IgD-negative memory B cell (primary cell): Measurements from ENCODE around the gene NUAK2. TPM values are rescaled to one million over a fixed set of nuclear protein-coding genes. Genes with fewer than 3 reads are reported as not detected.

Experiments used
- H3K27ac Mint-ChIP-seq, 3 donors: one replicate each; pipeline ENCODE4 v1.8.0; 2020 to 2022; ENCODE audit warnings: mild to moderate bottlenecking in 3 of 3, mixed read lengths in 3 of 3, moderate library complexity in 1 of 3
- H3K27me3 Mint-ChIP-seq: one replicate; pipeline ENCODE4 v1.8.0; 2021; ENCODE audit warnings: mixed read lengths
- H3K36me3 Mint-ChIP-seq: one replicate; pipeline ENCODE4 v1.8.0; 2020; ENCODE audit warnings: mild to moderate bottlenecking, mixed read lengths
- H3K4me1 Mint-ChIP-seq, 3 donors: one replicate each; pipeline ENCODE4 v1.8.0; 2020 to 2022; ENCODE audit warnings: mixed read lengths in 3 of 3, mild to moderate bottlenecking in 1 of 3
- H3K4me3 Mint-ChIP-seq, 4 donors: one replicate each; pipeline ENCODE4 v1.8.0; 2020 to 2022; ENCODE audit warnings: mild to moderate bottlenecking in 4 of 4, mixed read lengths in 4 of 4, moderate library complexity in 3 of 4
- H3K9me3 Mint-ChIP-seq, 3 donors: one replicate each; pipeline ENCODE4 v1.8.0; 2020 to 2021; ENCODE audit warnings: mixed read lengths in 3 of 3, mild to moderate bottlenecking in 1 of 3
- polyA plus RNA-seq: library from polyadenylated mRNA; unstranded; fragments of 300-500 nt; fragmentation: Illumina TruSeq; gene quantifications from one replicate; pipeline ENCODE4 v1.2.3, GENCODE V29; 2021

The NUAK2 gene
- polyA plus RNA-seq, 1 donor from 2014 or later, result 91.9 TPM

DNA sequence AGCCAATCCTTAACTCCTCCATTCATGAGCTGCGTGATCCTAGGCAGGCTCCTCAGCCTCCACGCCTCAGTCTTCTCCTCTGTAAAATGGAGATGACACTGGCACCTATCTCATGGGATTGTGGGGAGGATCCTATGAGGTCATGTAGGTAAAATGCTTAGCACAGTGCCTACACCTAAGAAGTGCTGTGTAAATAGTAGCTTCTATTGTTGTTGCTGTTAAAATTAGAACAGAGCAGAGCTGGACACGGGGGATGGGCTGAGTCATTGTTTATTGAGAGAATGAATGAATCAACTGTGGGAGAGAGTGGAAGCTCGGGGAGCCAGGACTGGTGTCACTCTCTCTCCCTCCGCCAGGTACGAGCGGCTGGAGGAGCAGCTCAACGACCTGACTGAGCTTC, 50.8 kb downstream of the NUAK2 start:
- Mint-ChIP-seq H3K9me3 (no peaks in the 10 kb centered on the region), H3K4me1 (peaks cover 17 to 21% (median 19%) of the 10 kb centered on the region in 3 donors), H3K4me3 (no peak overlapping the region), H3K36me3 (no peaks in the 10 kb centered on the region), H3K27ac (no peak overlapping the region), H3K27me3 (no peaks in the 10 kb centered on the region)

DNA sequence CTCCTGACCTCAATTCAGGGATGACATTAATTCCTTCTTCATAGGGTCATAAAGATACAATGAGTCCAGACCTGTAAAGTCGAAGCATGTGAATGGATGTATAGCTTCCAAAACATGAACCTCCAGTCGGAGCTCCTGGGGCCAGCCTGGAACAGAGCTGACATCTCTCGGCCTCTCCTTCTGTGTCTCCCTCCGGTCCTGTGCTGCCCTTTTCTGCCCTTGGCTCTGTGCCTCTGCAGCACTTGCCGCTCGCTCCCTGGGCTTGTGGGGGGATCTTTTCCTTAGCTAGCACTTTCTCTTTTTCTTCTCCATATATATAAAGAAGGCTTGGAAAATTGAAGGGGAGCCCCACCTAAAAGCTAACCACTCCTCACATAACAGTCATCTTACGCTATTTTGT, 51.3 kb downstream of the NUAK2 start:
- H3K4me3 Mint-ChIP-seq, result no peak overlapping the region
- no peaks in the 10 kb centered on the region for H3K9me3 Mint-ChIP-seq
- H3K36me3 Mint-ChIP-seq, result no peaks in the 10 kb centered on the region
- H3K27ac Mint-ChIP-seq, result no peak overlapping the region
- H3K4me1 Mint-ChIP-seq, result peaks cover 15 to 16% (median 16%) of the 10 kb centered on the region in 3 donors
- no peaks in the 10 kb centered on the region for H3K27me3 Mint-ChIP-seq

DNA sequence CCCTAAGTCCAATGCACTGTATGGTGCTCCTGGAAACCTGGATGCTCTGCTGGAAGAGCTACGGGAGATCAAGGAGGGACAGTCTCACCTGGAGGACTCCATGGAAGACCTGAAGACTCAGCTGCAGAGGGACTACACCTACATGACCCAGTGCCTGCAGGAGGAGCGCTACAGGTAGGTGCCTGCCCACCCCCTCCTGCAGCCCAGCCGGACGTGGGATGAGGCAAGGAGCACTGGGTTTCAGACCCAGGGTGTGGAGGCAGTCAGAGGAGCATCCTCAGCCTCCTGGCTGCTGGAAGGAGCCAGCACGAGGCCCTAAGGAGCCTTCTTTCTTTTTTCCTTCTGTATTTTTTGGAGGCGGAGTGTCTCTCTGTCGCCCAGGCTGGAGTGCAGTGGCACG, 51.8 kb downstream of the NUAK2 start:
- Mint-ChIP-seq H3K9me3 (no peaks in the 10 kb centered on the region), H3K4me1 (peaks cover 10 to 12% (median 12%) of the 10 kb centered on the region in 3 donors), H3K27me3 (no peaks in the 10 kb centered on the region), H3K36me3 (no peaks in the 10 kb centered on the region), H3K27ac (no peak overlapping the region), H3K4me3 (no peak overlapping the region)

DNA sequence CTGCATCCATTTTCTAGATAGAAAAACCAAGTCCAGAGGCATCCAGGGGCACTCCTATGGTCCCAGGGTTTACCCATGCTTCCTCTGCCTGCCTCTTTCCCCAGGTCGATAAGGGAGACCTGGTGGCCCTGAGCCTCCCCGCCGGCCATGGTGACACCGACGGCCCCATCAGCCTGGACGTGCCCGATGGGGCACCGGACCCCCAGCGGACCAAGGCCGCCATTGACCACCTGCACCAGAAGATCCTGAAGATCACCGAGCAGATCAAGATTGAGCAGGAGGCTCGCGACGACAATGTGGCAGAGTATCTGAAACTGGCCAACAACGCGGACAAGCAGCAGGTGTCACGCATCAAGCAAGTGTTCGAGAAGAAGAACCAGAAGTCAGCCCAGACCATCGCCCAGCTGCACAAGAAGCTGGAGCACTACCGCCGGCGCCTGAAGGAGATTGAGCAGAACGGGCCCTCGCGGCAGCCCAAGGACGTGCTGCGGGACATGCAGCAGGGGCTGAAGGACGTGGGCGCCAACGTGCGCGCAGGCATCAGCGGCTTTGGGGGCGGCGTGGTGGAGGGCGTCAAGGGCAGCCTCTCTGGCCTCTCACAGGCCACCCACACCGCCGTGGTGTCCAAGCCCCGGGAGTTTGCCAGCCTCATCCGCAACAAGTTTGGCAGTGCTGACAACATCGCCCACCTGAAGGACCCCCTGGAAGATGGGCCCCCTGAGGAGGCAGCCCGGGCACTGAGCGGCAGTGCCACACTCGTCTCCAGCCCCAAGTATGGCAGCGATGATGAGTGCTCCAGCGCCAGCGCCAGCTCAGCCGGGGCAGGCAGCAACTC, 52.5 kb downstream of the NUAK2 start:
- Mint-ChIP-seq H3K9me3 (no peaks in the 10 kb centered on the region), H3K4me1 (peaks cover 6 to 9% (median 7%) of the 10 kb centered on the region in 3 donors), H3K27me3 (no peaks in the 10 kb centered on the region), H3K36me3 (no peaks in the 10 kb centered on the region), H3K27ac (no peak overlapping the region), H3K4me3 (no peak overlapping the region)

DNA sequence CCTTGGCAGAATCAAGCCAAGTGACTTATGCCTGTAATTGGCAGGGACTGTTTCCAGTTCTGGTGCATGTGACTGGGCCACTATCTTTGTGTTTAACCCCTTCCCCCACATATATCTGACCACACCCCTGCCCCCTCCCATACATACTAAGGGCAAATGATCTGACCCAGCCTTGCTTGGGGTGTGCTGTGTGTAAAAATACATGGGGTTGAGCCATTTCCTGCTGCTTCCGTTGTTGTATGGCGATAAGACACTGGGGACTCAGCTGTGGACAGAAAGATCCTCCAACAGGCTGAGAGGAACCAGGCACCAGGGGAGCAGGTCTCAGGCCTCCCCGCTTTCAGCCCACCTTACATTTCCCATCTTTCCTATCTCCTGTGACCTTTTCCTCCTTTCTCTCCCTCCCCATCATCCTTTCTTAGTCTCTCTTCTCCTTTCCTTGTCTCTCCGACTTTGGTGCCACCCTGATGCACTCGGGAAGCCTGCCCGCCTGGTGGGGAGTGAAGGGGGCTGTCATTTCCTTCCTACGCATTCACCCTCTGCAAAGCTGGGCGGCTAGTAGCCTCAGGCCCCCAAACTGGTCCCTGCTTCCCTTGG, 54.1 kb downstream of the NUAK2 start:
- Mint-ChIP-seq H3K4me3 (no peak overlapping the region), H3K36me3 (no peaks in the 10 kb centered on the region), H3K27ac (no peak overlapping the region), H3K4me1 (no peaks in the 10 kb centered on the region), H3K9me3 (no peaks in the 10 kb centered on the region), H3K27me3 (no peaks in the 10 kb centered on the region)

DNA sequence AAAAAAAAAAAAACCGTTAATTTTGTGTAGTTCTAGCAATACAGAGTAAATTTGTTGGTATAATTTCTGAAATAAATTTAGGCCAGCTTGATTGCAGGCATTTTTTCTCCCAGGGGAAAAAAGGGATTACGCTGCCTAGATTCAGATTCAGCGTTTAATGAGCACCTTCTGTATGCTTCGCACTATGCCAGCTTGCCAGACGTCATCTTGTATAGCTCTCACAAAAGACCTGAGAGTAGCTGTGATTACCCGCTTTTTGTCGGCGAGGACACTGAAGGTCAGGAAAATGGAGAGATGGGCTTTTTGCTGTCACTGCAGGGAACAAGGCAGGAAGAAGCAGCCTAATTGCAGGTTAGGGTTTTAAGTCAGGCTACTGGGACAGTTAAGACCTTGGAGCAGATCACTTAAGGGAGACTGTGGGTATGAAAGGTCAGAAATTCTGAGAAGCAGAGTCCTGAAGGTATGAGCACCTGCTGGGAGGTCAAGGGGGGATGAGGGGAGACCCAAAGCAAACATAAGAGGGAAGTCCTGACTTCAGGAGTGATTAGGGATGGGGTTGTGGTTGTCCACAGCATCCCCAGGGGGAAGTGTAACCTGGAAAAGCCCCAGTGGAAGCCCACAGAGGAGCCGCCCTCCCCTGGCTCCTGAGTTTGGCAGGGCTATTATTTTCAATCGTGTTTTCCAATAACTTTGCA, 54.8 kb downstream of the NUAK2 start:
- no peaks in the 10 kb centered on the region for H3K36me3 Mint-ChIP-seq
- H3K9me3 Mint-ChIP-seq, result no peaks in the 10 kb centered on the region
- H3K27me3 Mint-ChIP-seq, result no peaks in the 10 kb centered on the region
- no peaks in the 10 kb centered on the region for H3K4me1 Mint-ChIP-seq
- no peak overlapping the region for H3K4me3 Mint-ChIP-seq
- no peak overlapping the region for H3K27ac Mint-ChIP-seq

DNA sequence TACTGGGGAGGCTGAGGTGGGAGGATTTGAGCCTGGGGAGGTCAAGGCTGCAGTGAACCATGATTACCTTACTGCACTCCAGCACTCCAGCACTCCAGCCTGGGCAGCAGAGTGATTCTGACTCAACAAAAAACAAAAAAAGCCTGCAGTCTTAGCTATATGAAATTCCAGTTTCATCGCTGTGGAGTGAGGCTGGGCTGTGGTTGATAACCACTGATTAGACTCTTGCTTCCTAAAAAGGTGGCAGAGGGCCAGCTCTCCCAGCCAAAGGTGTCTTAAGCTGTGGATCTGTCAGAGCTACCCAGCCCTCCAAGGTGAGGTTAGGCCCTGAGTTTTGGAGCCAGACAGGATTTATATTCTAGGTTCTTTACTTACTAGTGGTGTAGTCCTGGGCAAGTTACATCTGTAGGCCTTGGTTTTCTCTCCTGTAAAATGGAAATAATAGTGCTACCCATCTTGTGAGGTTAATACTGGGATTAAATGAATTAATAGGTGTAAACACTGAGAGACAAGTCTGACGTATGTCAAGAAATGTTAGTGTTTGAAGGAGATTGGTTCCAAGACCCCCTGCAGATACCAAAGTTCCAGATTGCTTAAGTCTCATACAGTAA, 57.9 kb downstream of the NUAK2 start:
- Mint-ChIP-seq H3K27ac (no peak overlapping the region), H3K27me3 (no peaks in the 10 kb centered on the region), H3K9me3 (no peaks in the 10 kb centered on the region), H3K4me3 (no peak overlapping the region), H3K36me3 (no peaks in the 10 kb centered on the region), H3K4me1 (no peaks in the 10 kb centered on the region)

DNA sequence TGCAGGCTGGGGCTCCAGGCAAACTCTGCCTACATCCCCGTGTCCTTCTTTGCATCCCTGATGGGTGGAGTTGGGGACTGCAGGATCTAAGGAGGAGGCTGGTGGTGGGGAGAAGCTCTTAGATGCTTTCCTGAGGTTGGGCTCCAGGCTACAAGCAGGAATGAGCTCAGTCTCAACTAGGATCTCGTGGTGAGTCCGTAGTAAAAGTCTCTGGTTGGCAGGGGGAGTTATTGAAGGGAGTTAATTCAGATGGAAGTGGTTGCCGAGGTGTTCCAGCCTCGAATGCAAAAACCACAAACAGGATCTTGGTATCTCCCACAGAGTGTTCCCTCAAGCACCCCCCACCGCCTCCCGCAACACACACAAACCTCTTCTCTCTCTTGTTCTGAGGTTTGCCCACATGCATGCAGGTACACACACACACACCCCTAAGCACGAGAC, 58.8 kb downstream of the NUAK2 start:
- Mint-ChIP-seq H3K27ac (no peak overlapping the region), H3K27me3 (no peaks in the 10 kb centered on the region), H3K9me3 (no peaks in the 10 kb centered on the region), H3K36me3 (no peaks in the 10 kb centered on the region), H3K4me1 (no peaks in the 10 kb centered on the region), H3K4me3 (no peak overlapping the region)

DNA sequence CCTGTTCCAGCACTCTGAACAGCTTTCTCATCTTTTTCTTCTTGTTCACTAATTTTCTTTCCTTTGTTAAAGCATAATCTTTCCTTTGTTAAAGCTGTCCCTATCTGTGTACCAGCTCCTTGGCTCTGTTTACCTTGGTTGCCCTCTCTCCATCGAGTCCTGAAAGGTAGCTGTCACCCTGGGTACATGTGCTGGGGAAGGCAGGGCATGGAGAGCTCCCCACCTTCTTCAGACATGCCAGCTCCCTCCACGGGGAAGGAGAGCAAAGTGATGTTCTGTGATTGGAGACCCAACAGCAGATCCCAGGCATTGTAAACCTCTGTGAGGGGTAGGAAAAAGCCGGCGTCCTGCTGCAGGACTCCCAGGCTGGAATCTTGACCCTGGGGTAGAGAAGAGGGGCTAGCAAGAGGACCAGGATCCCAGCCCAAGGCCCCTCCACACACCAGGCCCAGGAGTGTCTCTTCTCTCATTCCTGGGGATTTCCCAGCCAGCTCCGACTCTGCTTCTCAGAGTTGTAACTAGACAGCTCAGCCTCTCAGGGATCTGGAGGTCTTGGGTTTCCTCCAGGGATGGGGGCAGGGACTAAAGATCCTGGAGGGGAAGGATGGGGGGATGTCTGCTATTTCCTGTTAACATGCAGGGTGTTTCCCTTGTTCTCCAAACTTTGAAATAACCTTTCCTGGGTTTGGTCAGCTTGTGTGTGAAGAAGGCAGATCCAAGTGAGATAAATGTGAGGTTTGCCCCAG, 59.4 kb downstream of the NUAK2 start:
- H3K4me1 Mint-ChIP-seq, result no peaks in the 10 kb centered on the region
- no peaks in the 10 kb centered on the region for H3K36me3 Mint-ChIP-seq
- H3K9me3 Mint-ChIP-seq, result no peaks in the 10 kb centered on the region
- H3K27me3 Mint-ChIP-seq, result no peaks in the 10 kb centered on the region
- peak overlapping the region in 1 of 3 donors; percentile 2 for H3K27ac Mint-ChIP-seq
- H3K4me3 Mint-ChIP-seq, result no peak overlapping the region

DNA sequence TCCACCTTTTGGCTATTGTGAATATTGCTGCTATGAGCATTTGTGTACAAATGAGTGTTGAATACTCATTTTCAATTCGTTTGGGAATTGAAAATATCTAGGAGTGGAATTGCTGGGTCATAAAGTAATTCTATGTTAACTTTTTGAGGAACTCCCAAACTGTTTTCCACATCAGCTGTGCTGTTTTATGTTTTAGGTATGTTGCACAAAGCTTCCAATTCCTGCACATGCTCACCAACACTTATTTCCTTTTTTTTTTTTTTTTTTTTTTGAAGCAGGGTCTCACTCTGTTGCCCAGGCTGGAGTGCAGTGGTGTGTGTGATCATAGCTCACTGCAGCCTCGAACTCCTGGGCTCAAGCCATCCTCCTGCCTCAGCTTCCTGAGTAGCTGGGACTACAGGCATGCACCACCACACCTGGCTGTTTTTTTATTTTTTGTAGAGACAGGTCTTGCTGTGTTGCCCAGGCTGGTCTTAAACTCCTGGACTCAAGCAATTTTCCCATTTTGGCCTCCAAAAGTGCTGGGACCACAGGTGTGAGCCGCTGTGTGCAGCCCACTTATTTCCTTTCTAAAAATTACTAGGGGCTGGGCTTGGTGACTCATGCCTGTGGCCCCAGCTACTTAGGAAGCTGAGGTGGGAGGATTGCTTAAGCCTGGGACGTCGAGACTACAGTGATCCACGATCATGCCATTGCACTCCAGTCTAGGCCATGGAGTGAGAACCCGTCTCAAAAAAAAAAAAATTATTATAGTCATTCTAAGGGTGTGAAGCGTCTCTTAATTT, 60.4 kb downstream of the NUAK2 start:
- Mint-ChIP-seq H3K27ac (peak overlapping the region in 1 of 3 donors; percentile 2), H3K4me3 (no peak overlapping the region), H3K4me1 (peaks cover 0 to 2% (median 1%) of the 10 kb centered on the region in 3 donors), H3K27me3 (no peaks in the 10 kb centered on the region), H3K9me3 (no peaks in the 10 kb centered on the region), H3K36me3 (no peaks in the 10 kb centered on the region)

DNA sequence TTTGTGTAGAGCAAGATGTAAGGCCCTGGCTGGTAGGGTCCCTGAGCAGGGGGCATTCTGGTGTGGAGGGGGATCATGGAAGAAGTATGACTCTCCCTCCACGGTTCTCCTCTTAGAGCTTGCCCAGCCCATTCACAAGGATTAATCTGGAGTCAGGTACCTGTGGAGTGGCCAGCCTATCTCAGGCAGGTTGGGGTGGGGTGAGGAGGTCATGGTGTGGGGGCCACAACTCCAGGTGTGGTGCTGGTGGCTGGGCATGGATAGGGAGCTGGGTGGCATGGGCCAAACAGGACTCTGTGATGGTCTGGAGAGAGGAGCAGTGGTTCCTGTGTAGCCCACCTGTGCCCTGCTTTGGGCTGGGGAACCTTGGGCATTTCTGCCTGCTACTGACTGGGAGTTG, 61.5 kb downstream of the NUAK2 start:
- H3K27me3 Mint-ChIP-seq, result no peaks in the 10 kb centered on the region
- no peak overlapping the region for H3K4me3 Mint-ChIP-seq
- H3K27ac Mint-ChIP-seq, result no peak overlapping the region
- H3K9me3 Mint-ChIP-seq, result no peaks in the 10 kb centered on the region
- peaks cover 0 to 5% (median 3%) of the 10 kb centered on the region in 3 donors for H3K4me1 Mint-ChIP-seq
- H3K36me3 Mint-ChIP-seq, result no peaks in the 10 kb centered on the region

DNA sequence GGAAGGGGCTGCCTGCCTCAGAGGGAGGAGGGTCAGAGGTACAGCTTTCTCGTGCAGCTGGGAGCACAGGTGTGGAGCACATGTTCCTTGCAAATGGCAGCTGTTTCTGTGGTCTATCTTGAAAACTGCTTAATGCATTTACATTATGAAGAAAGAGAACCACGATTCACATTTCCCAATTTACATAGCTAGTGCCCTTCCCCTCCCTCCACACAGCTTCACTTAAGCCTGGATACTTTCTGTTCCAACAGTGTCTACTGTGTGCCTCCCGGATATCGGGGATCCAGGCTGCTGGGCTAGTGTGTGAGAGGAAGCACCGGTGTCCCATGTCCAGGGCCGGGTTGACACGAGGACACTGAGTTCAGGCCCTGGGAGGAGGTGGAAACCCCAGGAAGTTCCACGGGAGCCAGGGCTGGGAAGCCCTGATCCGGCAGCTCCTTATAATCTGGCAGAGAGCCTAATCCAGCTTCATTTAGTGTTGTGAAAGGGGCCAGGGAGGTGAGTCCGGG, 62.2 kb downstream of the NUAK2 start:
- H3K4me1 Mint-ChIP-seq, result peaks cover 0 to 5% (median 3%) of the 10 kb centered on the region in 3 donors
- H3K36me3 Mint-ChIP-seq, result no peaks in the 10 kb centered on the region
- H3K4me3 Mint-ChIP-seq, result no peak overlapping the region
- H3K9me3 Mint-ChIP-seq, result no peaks in the 10 kb centered on the region
- H3K27me3 Mint-ChIP-seq, result no peaks in the 10 kb centered on the region
- H3K27ac Mint-ChIP-seq, result no peak overlapping the region

DNA sequence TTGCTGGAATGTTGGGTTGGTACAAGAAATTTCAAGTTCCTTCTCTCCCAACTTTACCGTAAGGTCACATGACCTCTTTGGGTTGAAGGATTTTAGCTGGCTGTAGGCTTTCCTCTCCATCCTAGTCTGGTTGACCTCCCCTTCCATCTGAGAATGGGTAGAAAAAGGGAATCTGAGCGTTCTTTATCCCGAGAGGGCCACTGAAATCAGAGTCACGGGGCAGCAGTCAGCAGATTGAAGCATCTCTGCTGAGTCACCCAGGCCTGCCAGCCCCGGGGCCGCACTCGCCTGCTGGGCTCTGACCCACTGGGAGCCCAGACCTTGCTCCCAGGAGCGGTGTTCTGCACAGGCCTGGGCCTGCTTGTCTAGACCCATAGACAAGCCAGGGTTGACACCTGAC, 62.8 kb downstream of the NUAK2 start:
- H3K36me3 Mint-ChIP-seq, result no peaks in the 10 kb centered on the region
- no peak overlapping the region for H3K4me3 Mint-ChIP-seq
- H3K9me3 Mint-ChIP-seq, result no peaks in the 10 kb centered on the region
- H3K27me3 Mint-ChIP-seq, result no peaks in the 10 kb centered on the region
- H3K27ac Mint-ChIP-seq, result no peak overlapping the region
- peaks cover 0 to 5% (median 3%) of the 10 kb centered on the region in 3 donors for H3K4me1 Mint-ChIP-seq

DNA sequence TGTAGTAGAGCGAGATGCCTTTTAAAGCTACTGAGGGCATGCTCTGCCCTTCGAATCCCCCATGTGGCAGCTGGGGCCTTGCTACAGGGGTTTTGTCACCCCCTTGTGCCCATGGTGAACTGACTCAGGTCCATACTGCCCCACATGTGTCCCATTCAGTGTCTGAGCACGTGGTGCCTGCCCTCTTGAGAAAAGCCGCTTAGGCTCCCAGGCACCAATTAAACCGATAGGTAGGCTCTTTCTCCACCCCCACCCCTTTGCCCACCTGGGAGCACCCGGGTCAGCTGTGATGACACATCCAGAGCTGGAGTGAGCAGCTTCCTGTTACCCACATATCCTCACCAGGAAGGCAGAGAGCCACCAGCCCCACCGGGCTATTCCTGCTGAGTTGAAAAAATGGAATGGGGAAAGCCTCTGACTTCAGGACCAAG, 63.3 kb downstream of the NUAK2 start:
- no peak overlapping the region for H3K4me3 Mint-ChIP-seq
- H3K9me3 Mint-ChIP-seq, result no peaks in the 10 kb centered on the region
- H3K27me3 Mint-ChIP-seq, result no peaks in the 10 kb centered on the region
- H3K36me3 Mint-ChIP-seq, result no peaks in the 10 kb centered on the region
- H3K27ac Mint-ChIP-seq, result no peak overlapping the region
- peaks cover 0 to 5% (median 3%) of the 10 kb centered on the region in 3 donors for H3K4me1 Mint-ChIP-seq
